MM.1S (cell line): ENCODE results near the gene TCF19.

Source experiments
- CTCF ChIP-seq: fragments of 300-600 bp; sonication (generic); IDR thresholded peaks from 2 replicates; pipeline ENCODE4 v1.5.1; 2016; ENCODE audit warnings: antibody characterized with exemption, low read length, mixed read lengths
- EZH2phosphoT487 ChIP-seq: fragments of 300-600 bp; sonication (generic); IDR thresholded peaks from 2 replicates; pipeline ENCODE4 v1.6.1; 2018; ENCODE audit warnings: antibody characterized with exemption, low read length

GRCh38 chr6:31156641-31157040, 1.7 kb upstream of the TCF19 start:
- TF ChIP-seq CTCF (no peak), EZH2phosphoT487 (no peak)
